ENCODE data around the gene PLAAT1. TPM values are rescaled to one million over a fixed set of nuclear protein-coding genes. Genes with fewer than 3 reads are reported as not detected.

Gene PLAAT1
- total RNA-seq, 1 donor from 2014 or later: not detected

DNA sequence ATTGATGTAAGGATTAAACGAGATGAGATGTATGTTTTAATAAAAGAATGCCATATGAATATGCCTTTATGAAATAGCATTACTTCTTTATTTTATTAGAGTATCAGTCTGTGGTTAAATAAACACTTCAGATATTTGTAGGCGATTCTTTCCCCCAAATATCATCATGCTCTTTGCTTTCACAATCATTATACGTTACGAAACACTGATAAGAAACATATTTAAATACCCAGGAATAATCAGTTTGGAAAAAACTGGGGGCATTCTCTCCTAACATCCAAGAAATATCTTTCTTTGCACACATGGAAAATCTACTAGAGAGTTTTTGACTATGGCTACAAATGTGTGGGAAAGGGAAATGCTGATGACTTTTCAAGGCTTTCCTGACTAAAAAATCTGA lies 4.4 kb upstream of the PLAAT1 start:
- TF ChIP-seq, protein P1, sequence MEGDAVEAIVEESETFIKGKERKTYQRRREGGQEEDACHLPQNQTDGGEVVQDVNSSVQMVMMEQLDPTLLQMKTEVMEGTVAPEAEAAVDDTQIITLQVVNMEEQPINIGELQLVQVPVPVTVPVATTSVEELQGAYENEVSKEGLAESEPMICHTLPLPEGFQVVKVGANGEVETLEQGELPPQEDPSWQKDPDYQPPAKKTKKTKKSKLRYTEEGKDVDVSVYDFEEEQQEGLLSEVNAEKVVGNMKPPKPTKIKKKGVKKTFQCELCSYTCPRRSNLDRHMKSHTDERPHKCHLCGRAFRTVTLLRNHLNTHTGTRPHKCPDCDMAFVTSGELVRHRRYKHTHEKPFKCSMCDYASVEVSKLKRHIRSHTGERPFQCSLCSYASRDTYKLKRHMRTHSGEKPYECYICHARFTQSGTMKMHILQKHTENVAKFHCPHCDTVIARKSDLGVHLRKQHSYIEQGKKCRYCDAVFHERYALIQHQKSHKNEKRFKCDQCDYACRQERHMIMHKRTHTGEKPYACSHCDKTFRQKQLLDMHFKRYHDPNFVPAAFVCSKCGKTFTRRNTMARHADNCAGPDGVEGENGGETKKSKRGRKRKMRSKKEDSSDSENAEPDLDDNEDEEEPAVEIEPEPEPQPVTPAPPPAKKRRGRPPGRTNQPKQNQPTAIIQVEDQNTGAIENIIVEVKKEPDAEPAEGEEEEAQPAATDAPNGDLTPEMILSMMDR (IDR thresholded peaks at IDR 0.05): no peak
- Mint-ChIP-seq H3K4me3 (ENCODE audit: unreplicated experiment) (no peak overlapping the region), H3K36me3 (ENCODE audit: unreplicated experiment) (no peaks in the 10 kb centered on the region), H3K9me3 (ENCODE audit: unreplicated experiment) (no peaks in the 10 kb centered on the region), H3K4me1 (ENCODE audit: unreplicated experiment) (peaks cover 4% of the 10 kb centered on the region), H3K27me3 (ENCODE audit: unreplicated experiment) (peaks cover 10% of the 10 kb centered on the region), H3K27ac (ENCODE audit: unreplicated experiment) (no peak overlapping the region)
- DNase-seq (ENCODE audit: extremely low spot score, unreplicated experiment): no peak

DNA sequence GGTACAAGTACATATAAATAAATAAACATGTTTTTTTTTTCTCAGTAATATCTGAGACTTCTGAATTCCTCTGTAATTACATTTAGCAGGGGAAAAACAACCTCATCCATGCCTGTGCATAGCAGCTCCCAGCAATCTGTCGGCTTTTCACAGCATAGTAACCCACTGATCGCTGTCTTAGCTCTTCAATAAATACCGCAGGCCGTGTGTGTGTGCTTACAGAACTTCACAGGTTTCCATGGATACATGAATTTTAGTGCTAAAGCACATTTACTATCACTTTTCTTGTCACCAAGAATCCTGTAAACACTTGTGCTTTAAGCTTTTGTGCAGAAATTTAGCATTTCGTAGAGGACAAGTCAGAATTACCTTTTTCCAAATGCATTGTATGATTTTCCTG lies 4.0 kb upstream of the PLAAT1 start:
- Mint-ChIP-seq H3K4me3 (ENCODE audit: unreplicated experiment) (no peak overlapping the region), H3K27ac (ENCODE audit: unreplicated experiment) (no peak overlapping the region)

DNA sequence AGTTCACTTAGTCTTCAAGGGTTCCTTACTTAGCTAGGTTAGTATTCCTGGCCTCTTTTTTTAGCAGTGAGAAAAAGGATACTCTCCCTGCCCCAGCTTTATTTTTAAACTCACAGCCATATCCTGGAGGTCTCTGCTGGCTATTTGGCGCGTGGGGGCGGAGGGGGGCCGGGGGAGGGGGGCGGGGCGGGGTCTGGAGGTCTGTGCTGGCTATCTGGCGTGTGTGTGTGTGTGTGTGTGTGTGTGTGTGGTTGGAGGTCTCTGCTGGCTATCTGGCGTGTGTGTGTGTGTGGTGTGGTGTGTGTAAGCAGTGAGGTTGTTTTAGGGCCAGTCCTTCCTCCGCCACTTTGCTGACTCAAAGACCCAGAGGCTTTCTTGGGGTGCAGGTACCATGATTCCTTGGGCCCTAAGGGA lies 579 bp upstream of the PLAAT1 start:
- no peak for DNase-seq (ENCODE audit: extremely low spot score, unreplicated experiment)
- TF ChIP-seq, protein P1 (IDR thresholded peaks at IDR 0.05): no peak
- Mint-ChIP-seq H3K36me3 (ENCODE audit: unreplicated experiment) (no peaks in the 10 kb centered on the region), H3K9me3 (ENCODE audit: unreplicated experiment) (no peaks in the 10 kb centered on the region), H3K4me1 (ENCODE audit: unreplicated experiment) (peaks cover 5% of the 10 kb centered on the region), H3K4me3 (ENCODE audit: unreplicated experiment) (peak overlapping the region; percentile 70), H3K27ac (ENCODE audit: unreplicated experiment) (no peak overlapping the region), H3K27me3 (ENCODE audit: unreplicated experiment) (peaks cover 15% of the 10 kb centered on the region)

More for the DNA sequence above, 4.0 kb upstream of the PLAAT1 start:
- no peaks in the 10 kb centered on the region for H3K36me3 Mint-ChIP-seq (ENCODE audit: unreplicated experiment)
- no peak for DNase-seq (ENCODE audit: extremely low spot score, unreplicated experiment)
- no peaks in the 10 kb centered on the region for H3K9me3 Mint-ChIP-seq (ENCODE audit: unreplicated experiment)
- peaks cover 5% of the 10 kb centered on the region for H3K4me1 Mint-ChIP-seq (ENCODE audit: unreplicated experiment)
- H3K27me3 Mint-ChIP-seq (ENCODE audit: unreplicated experiment): peaks cover 13% of the 10 kb centered on the region
- TF ChIP-seq, protein P1 (IDR thresholded peaks at IDR 0.05): no peak

DNA sequence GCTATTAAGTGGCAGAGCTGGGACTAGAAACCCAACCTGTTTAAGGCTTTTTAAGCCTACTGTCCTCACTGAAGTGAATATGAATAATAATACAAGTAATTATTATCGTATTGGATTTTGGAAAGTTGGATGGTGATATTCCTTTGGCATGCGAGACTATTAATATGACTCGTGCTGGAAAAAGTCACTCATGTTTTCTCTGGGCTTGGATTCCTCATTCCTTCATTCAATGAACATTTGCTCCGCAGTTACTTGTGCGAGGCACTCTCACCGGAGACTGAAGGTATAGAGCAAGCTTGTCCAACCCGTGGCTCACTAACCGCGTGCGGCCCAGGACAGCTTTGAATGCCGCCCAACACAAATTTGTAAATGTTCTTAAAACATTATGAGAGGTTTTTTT lies 694 bp downstream of the PLAAT1 start:
- Mint-ChIP-seq H3K4me1 (ENCODE audit: unreplicated experiment) (peaks cover 5% of the 10 kb centered on the region), H3K27me3 (ENCODE audit: unreplicated experiment) (peaks cover 15% of the 10 kb centered on the region), H3K27ac (ENCODE audit: unreplicated experiment) (no peak overlapping the region), H3K9me3 (ENCODE audit: unreplicated experiment) (peaks cover 2% of the 10 kb centered on the region), H3K36me3 (ENCODE audit: unreplicated experiment) (no peaks in the 10 kb centered on the region), H3K4me3 (ENCODE audit: unreplicated experiment) (peak overlapping the region; percentile 71)
- no peak for DNase-seq (ENCODE audit: extremely low spot score, unreplicated experiment)
- TF ChIP-seq, protein P1 (IDR thresholded peaks at IDR 0.05): no peak

DNA sequence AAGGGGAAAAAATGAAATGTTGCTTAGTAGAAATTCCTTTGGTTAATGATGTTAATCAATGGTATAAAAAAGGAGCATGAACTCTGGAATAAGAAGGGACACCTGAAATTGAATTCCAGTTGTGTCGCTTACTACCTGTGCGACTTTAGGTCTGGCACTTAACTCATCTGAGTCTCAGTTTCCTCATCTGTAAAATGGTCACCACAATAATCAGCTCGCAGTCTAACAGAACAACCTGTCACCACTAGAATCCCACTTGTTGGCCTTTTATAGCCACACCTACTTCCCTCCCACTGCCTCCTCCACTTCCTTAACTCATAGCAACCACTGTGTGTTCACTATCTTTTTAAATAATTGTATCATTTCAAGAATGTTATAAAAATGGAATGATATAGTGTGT lies 2.5 kb downstream of the PLAAT1 start:
- peaks cover 15% of the 10 kb centered on the region for H3K27me3 Mint-ChIP-seq (ENCODE audit: unreplicated experiment)
- TF ChIP-seq, protein P1 (IDR thresholded peaks at IDR 0.05): no peak
- H3K4me3 Mint-ChIP-seq (ENCODE audit: unreplicated experiment): no peak overlapping the region
- H3K4me1 Mint-ChIP-seq (ENCODE audit: unreplicated experiment): peaks cover 5% of the 10 kb centered on the region
- peaks cover 18% of the 10 kb centered on the region for H3K9me3 Mint-ChIP-seq (ENCODE audit: unreplicated experiment)
- no peak for DNase-seq (ENCODE audit: extremely low spot score, unreplicated experiment)
- H3K27ac Mint-ChIP-seq (ENCODE audit: unreplicated experiment): no peak overlapping the region
- no peaks in the 10 kb centered on the region for H3K36me3 Mint-ChIP-seq (ENCODE audit: unreplicated experiment)
